ENCODE results near the gene ZNF592.

Gene ZNF592

DNA sequence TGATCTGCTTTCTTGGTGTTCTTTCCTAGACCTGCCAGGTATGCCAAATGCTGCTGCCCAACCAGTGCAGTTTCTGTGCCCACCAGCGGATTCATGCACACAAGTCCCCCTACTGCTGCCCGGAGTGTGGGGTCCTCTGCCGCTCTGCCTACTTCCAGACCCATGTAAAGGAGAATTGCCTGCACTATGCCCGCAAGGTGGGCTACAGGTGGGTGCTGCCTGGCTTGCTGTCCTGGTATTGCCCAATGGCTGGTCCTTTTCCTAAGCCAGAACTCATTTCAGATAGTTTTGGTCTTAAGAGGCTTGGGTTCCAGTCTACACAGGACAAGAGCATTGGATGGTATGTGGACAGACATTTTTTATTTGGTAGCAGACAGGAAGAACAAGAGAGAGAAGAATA lies 42.3 kb downstream of the ZNF592 start:
- Histone ChIP-seq H3K4me3 (replicated peaks; ENCODE audit: insufficient read depth, low read length) (no peak overlapping the region), H3K27ac (replicated peaks) (no peak overlapping the region), H3K27me3 (ENCODE audit: insufficient read depth, poor library complexity, severe bottlenecking) (no peaks in the 10 kb centered on the region)
- TF ChIP-seq GABPA (IDR thresholded peaks at IDR 0.05; ENCODE audit: low read depth) (no peak), POLR2AphosphoS5 (IDR thresholded peaks at IDR 0.05; ENCODE audit: low read depth) (no peak), SPI1 (IDR thresholded peaks at IDR 0.05; ENCODE audit: borderline replicate concordance, low read depth) (no peak)
- TF ChIP-seq, protein P1, sequence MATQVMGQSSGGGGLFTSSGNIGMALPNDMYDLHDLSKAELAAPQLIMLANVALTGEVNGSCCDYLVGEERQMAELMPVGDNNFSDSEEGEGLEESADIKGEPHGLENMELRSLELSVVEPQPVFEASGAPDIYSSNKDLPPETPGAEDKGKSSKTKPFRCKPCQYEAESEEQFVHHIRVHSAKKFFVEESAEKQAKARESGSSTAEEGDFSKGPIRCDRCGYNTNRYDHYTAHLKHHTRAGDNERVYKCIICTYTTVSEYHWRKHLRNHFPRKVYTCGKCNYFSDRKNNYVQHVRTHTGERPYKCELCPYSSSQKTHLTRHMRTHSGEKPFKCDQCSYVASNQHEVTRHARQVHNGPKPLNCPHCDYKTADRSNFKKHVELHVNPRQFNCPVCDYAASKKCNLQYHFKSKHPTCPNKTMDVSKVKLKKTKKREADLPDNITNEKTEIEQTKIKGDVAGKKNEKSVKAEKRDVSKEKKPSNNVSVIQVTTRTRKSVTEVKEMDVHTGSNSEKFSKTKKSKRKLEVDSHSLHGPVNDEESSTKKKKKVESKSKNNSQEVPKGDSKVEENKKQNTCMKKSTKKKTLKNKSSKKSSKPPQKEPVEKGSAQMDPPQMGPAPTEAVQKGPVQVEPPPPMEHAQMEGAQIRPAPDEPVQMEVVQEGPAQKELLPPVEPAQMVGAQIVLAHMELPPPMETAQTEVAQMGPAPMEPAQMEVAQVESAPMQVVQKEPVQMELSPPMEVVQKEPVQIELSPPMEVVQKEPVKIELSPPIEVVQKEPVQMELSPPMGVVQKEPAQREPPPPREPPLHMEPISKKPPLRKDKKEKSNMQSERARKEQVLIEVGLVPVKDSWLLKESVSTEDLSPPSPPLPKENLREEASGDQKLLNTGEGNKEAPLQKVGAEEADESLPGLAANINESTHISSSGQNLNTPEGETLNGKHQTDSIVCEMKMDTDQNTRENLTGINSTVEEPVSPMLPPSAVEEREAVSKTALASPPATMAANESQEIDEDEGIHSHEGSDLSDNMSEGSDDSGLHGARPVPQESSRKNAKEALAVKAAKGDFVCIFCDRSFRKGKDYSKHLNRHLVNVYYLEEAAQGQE (IDR thresholded peaks at IDR 0.05; ENCODE audit: insufficient replicate concordance, low read depth), result no peak
- TF ChIP-seq, protein P2, sequence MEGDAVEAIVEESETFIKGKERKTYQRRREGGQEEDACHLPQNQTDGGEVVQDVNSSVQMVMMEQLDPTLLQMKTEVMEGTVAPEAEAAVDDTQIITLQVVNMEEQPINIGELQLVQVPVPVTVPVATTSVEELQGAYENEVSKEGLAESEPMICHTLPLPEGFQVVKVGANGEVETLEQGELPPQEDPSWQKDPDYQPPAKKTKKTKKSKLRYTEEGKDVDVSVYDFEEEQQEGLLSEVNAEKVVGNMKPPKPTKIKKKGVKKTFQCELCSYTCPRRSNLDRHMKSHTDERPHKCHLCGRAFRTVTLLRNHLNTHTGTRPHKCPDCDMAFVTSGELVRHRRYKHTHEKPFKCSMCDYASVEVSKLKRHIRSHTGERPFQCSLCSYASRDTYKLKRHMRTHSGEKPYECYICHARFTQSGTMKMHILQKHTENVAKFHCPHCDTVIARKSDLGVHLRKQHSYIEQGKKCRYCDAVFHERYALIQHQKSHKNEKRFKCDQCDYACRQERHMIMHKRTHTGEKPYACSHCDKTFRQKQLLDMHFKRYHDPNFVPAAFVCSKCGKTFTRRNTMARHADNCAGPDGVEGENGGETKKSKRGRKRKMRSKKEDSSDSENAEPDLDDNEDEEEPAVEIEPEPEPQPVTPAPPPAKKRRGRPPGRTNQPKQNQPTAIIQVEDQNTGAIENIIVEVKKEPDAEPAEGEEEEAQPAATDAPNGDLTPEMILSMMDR (IDR thresholded peaks at IDR 0.05; ENCODE audit: insufficient read depth, low read length), result no peak
- DNase-seq (ENCODE audit: low read depth in 1 of 2, low spot score in 1 of 2), result no peak

DNA sequence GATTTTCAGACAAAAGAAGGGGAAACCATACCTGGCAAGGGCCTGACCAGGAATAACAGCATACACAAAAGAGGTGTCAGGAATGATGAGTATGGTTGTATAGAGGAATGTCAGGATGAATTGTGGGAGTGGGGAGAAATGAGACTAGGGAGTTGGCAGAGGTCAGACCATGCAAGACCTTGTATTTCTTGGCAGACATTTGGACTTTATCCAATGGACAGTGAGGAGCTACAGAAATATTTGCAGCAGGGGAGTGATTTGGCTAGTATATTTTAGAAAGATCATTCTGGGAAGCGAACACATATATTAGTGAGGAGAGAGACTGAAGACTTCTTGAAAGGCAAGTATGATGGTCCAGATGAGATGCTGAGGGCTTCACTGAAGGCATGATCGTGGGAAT lies 43.4 kb downstream of the ZNF592 start:
- no peak for TF ChIP-seq GABPA (IDR thresholded peaks at IDR 0.05; ENCODE audit: low read depth)
- TF ChIP-seq POLR2AphosphoS5 (IDR thresholded peaks at IDR 0.05; ENCODE audit: low read depth), result no peak
- TF ChIP-seq, protein P1 (IDR thresholded peaks at IDR 0.05; ENCODE audit: insufficient replicate concordance, low read depth), result no peak
- TF ChIP-seq SPI1 (IDR thresholded peaks at IDR 0.05; ENCODE audit: borderline replicate concordance, low read depth), result no peak
- TF ChIP-seq, protein P2 (IDR thresholded peaks at IDR 0.05; ENCODE audit: insufficient read depth, low read length), result no peak
- Histone ChIP-seq H3K27ac (replicated peaks) (no peak overlapping the region), H3K4me3 (replicated peaks; ENCODE audit: insufficient read depth, low read length) (no peak overlapping the region), H3K27me3 (ENCODE audit: insufficient read depth, poor library complexity, severe bottlenecking) (no peaks in the 10 kb centered on the region)
- DNase-seq (ENCODE audit: low read depth in 1 of 2, low spot score in 1 of 2), result no peak

DNA sequence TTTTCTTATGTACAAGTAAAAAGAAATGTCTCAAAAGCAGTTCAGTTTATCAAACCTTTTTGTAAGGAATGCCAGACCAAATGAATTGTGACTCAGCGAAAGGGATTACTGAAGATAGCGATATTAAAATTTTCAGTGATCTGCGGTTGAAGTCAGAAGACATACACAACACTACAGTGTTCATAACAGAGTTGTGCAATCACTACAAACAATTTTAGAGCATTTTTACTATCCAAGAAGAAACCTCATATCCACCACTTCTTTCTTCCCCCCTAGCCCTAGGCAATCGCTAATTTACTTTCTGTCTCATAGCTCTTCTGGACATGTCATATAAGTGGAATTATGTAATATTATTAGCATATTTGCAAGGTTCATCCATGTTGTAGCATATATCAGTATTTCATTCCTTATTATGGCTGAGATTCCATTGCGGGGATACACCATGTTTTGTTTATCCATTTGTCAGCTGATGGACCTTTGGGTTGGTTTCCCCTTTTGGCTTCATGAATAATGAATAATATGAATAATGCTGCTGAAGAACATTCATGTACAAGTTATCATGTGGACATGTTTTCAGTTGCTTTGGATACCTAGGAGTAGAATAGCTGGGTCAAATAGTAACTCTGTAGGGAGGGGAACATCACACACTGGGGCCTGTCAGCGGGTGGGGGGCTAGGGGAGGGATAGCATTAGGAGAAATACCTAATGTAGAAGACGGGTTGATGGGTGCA lies 45.2 kb downstream of the ZNF592 start:
- no peaks in the 10 kb centered on the region for H3K27me3 ChIP-seq (ENCODE audit: insufficient read depth, poor library complexity, severe bottlenecking)
- H3K27ac ChIP-seq (replicated peaks), result no peak overlapping the region
- no peak for DNase-seq (ENCODE audit: low read depth in 1 of 2, low spot score in 1 of 2)
- H3K4me3 ChIP-seq (replicated peaks; ENCODE audit: insufficient read depth, low read length), result no peak overlapping the region
- TF ChIP-seq, protein P2 (IDR thresholded peaks at IDR 0.05; ENCODE audit: insufficient read depth, low read length), result no peak
- TF ChIP-seq, protein P1 (IDR thresholded peaks at IDR 0.05; ENCODE audit: insufficient replicate concordance, low read depth), result no peak
- TF ChIP-seq SPI1 (IDR thresholded peaks at IDR 0.05; ENCODE audit: borderline replicate concordance, low read depth) (no peak), POLR2AphosphoS5 (IDR thresholded peaks at IDR 0.05; ENCODE audit: low read depth) (no peak), GABPA (IDR thresholded peaks at IDR 0.05; ENCODE audit: low read depth) (no peak)

Measured in HL-60 (cell line).